HepG2 (cell line): Measurements from ENCODE around the gene EXTL1. TPM values are rescaled to one million over a fixed set of nuclear protein-coding genes. Genes with fewer than 3 reads are reported as not detected.

Experiments
- AHR ChIP-seq: IDR thresholded peaks from 2 replicates; pipeline ENCODE4 v1.6.1; 2018; ENCODE audit warnings: missing genetic modification reagents, missing compliant biosample characterization
- ATF3 ChIP-seq: sonication (generic); formaldehyde crosslinking; IDR thresholded peaks from 2 replicates; pipeline ENCODE4 v1.4.0; 2020; ENCODE audit warnings: missing genetic modification reagents
- CERS6 ChIP-seq: sonication (generic); formaldehyde crosslinking; IDR thresholded peaks from 2 replicates; pipeline ENCODE4 v1.5.0; 2020; ENCODE audit warnings: missing genetic modification reagents
- DNMT3B ChIP-seq: conservative IDR thresholded peaks from 2 replicates; pipeline ENCODE4 v1.6.1; 2016; ENCODE audit warnings: missing biosample characterization, control low read depth
- FOXA1 ChIP-seq, 2 experiments: fragments of 450-650 bp in 1 of 2; sonication (generic) in 1 of 2; formaldehyde crosslinking in 1 of 2; IDR thresholded peaks; 2 replicates each; pipeline versions ENCODE4 v1.4.0 to v1.6.1; 2016 to 2020; ENCODE audit warnings: missing genetic modification reagents in 1 of 2
- GATAD2A ChIP-seq: IDR thresholded peaks from 2 replicates; pipeline ENCODE4 v1.6.1; 2016
- GLI4 ChIP-seq: sonication (generic); formaldehyde crosslinking; IDR thresholded peaks from 2 replicates; pipeline ENCODE4 v1.5.1; 2020; ENCODE audit warnings: missing genetic modification reagents, mild to moderate bottlenecking, moderate library complexity, borderline replicate concordance
- HCFC1 ChIP-seq: fragments of 150-350 bp; IDR thresholded peaks from 2 replicates; pipeline ENCODE4 v1.6.1; 2014; ENCODE audit warnings: low read depth, low read length
- HES4 ChIP-seq: sonication (generic); formaldehyde crosslinking; IDR thresholded peaks from 2 replicates; pipeline ENCODE4 v1.9.0; 2021; ENCODE audit warnings: mild to moderate bottlenecking, missing genetic modification reagents, borderline replicate concordance
- HOXD1 ChIP-seq: sonication (generic); formaldehyde crosslinking; IDR thresholded peaks from 2 replicates; pipeline ENCODE4 v1.5.0; 2020; ENCODE audit warnings: missing genetic modification reagents
- KLF12 ChIP-seq: sonication (generic); formaldehyde crosslinking; IDR thresholded peaks from 2 replicates; pipeline ENCODE4 v1.4.0; 2020; ENCODE audit warnings: missing genetic modification reagents, borderline replicate concordance
- MBD4 ChIP-seq: IDR thresholded peaks from 2 replicates; pipeline ENCODE4 v1.6.1; 2012; ENCODE audit warnings: low read length, inconsistent platforms, borderline replicate concordance
- MED1 ChIP-seq: sonication (generic); formaldehyde crosslinking; IDR thresholded peaks from 2 replicates; pipeline ENCODE4 v1.4.0; 2020; ENCODE audit warnings: missing genetic modification reagents
- MXD4 ChIP-seq: IDR thresholded peaks from 2 replicates; pipeline ENCODE4 v1.6.1; 2016; ENCODE audit warnings: mild to moderate bottlenecking, missing biosample characterization, missing genetic modification reagents
- NCOA2 ChIP-seq: sonication (generic); formaldehyde crosslinking; IDR thresholded peaks from 2 replicates; pipeline ENCODE4 v1.8.0; 2022; ENCODE audit warnings: inconsistent platforms
- RARA ChIP-seq: IDR thresholded peaks from 2 replicates; pipeline ENCODE4 v1.6.1; 2016; ENCODE audit warnings: missing genetic modification reagents, missing compliant biosample characterization
- RCOR2 ChIP-seq: IDR thresholded peaks from 2 replicates; pipeline ENCODE4 v1.6.1; 2016; ENCODE audit warnings: missing biosample characterization, missing genetic modification reagents
- RFX5 ChIP-seq: IDR thresholded peaks from 2 replicates; pipeline ENCODE4 v1.6.1; 2011; ENCODE audit warnings: low read depth, low read length, improper control_type of control experiment
- SMAD3 ChIP-seq: sonication (generic); formaldehyde crosslinking; IDR thresholded peaks from 2 replicates; pipeline ENCODE4 v1.4.0; 2020; ENCODE audit warnings: missing genetic modification reagents
- ZBTB34 ChIP-seq: sonication (generic); formaldehyde crosslinking; IDR thresholded peaks from 2 replicates; pipeline ENCODE4 v1.8.0; 2022; ENCODE audit warnings: mild to moderate bottlenecking, missing genetic modification reagents
- ZFP82 ChIP-seq: sonication (generic); formaldehyde crosslinking; IDR thresholded peaks from 2 replicates; pipeline ENCODE4 v1.5.1; 2020; ENCODE audit warnings: mild to moderate bottlenecking, missing genetic modification reagents, borderline replicate concordance
- ZNF260 ChIP-seq: sonication (generic); formaldehyde crosslinking; IDR thresholded peaks from 2 replicates; pipeline ENCODE4 v1.4.0; 2020; ENCODE audit warnings: missing genetic modification reagents, low read depth, mild to moderate bottlenecking, borderline replicate concordance
- ZNF274 ChIP-seq: sonication (generic); formaldehyde crosslinking; IDR thresholded peaks from 2 replicates; pipeline ENCODE4 v1.5.1; 2020; ENCODE audit warnings: mild to moderate bottlenecking, missing genetic modification reagents
- ZNF367 ChIP-seq: sonication (generic); formaldehyde crosslinking; IDR thresholded peaks from 2 replicates; pipeline ENCODE4 v1.4.0; 2020; ENCODE audit warnings: missing genetic modification reagents, borderline replicate concordance
- ZNF549 ChIP-seq: sonication (generic); formaldehyde crosslinking; IDR thresholded peaks from 2 replicates; pipeline ENCODE4 v1.5.0; 2020; ENCODE audit warnings: missing genetic modification reagents
- ZSCAN21 ChIP-seq: sonication (generic); formaldehyde crosslinking; IDR thresholded peaks from 2 replicates; pipeline ENCODE4 v1.8.0; 2022; ENCODE audit warnings: mild to moderate bottlenecking, missing genetic modification reagents, moderate library complexity, borderline replicate concordance
- ZSCAN5A ChIP-seq: sonication (generic); formaldehyde crosslinking; IDR thresholded peaks from 2 replicates; pipeline ENCODE4 v1.8.0; 2022; ENCODE audit warnings: mild to moderate bottlenecking, missing genetic modification reagents, borderline replicate concordance
- polyA plus RNA-seq, 8 experiments: library from polyadenylated mRNA; depleted of rRNA in 3 of 8; stranded (reverse) in 7 of 8; unstranded in 1 of 8; fragments of >200 nt; fragmentation: Illumina TruSeq in 4 of 8; extraction: Trizol in 4 of 8; gene quantifications; 2 replicates each; pipeline versions ENCODE4 v1.2.1 to v1.2.3, GENCODE V29; 2011 to 2016; ENCODE audit warnings: low read depth in 4 of 8, missing spikeins in 1 of 8, mixed read lengths in 1 of 8; ENCODE audit not compliant: insufficient read depth in 1 of 8
- total RNA-seq, 5 experiments: library from RNA; depleted of rRNA; stranded (reverse); fragments of >200 nt; fragmentation: Illumina TruSeq; extraction: Trizol; gene quantifications; 2 replicates each; pipeline ENCODE4 v1.2.3, GENCODE V29; 2016; ENCODE audit warnings: low read depth in 1 of 5

The EXTL1 gene
- total and polyA plus RNA-seq, 2 of the 13 experiments (the other 11 are each of a cell fraction or from before 2014, with no cell fraction given): 0.35 to 1.0 TPM

- TF ChIP-seq AHR (CRISPR knock-in tag) (no peak; the same call in none of the 2 replicates), RCOR2 (CRISPR knock-in tag) (0 out of 2 replicates have a peak, but pooled peaks have one; percentile 41), GATAD2A (CRISPR knock-in tag) (peak; percentile 93), RFX5 (0 out of 2 replicates have a peak, but pooled peaks have one; percentile 35), ZNF260 (CRISPR knock-in tag) (no peak), ATF3 (CRISPR knock-in tag) (0 out of 2 replicates have a peak, but pooled peaks have one; percentile 14), NCOA2 (CRISPR knock-in tag) (peak; percentile 76), MED1 (CRISPR knock-in tag) (peak; percentile 90), ZSCAN21 (CRISPR knock-in tag) (peak; percentile 87), GLI4 (CRISPR knock-in tag) (no peak), ZFP82 (CRISPR knock-in tag) (peak; percentile 86), KLF12 (CRISPR knock-in tag) (peak; percentile 55; the same call in 1 of the 2 replicates), HCFC1 (peak; percentile 100), FOXA1 (IDR thresholded peaks at IDR 0.05) (no peak), FOXA1 (CRISPR knock-in tag; IDR thresholded peaks at IDR 0.05) (peak; percentile 59), ZNF274 (peak; percentile 51; the same call in 1 of the 2 replicates), MBD4 (no peak), HOXD1 (CRISPR knock-in tag) (peak; percentile 90; the same call in 1 of the 2 replicates), RARA (CRISPR knock-in tag) (peak; percentile 69), ZNF367 (CRISPR knock-in tag) (no peak; the same call in 1 of the 2 replicates), SMAD3 (CRISPR knock-in tag) (peak; percentile 83), ZSCAN5A (peak; percentile 90; the same call in 1 of the 2 replicates), ZBTB34 (CRISPR knock-in tag) (no peak), DNMT3B (CRISPR knock-in tag) (no peak), HES4 (CRISPR knock-in tag) (no peak), CERS6 (CRISPR knock-in tag) (no peak), MXD4 (CRISPR knock-in tag) (peak; percentile 81), ZNF549 (CRISPR knock-in tag) (no peak)
Measured at GRCh38 chr1:25997828-25998761, 23.5 kb upstream of the EXTL1 start, which contains the start of gene PAFAH2 (continued).
